HG02938 (cell line): ENCODE measurements around the gene METTL26.

ENCODE experiments used
- ATAC-seq: cut with Tn5 transposase; IDR thresholded peaks from one replicate; pipeline ENCODE4 v1.9.1; 2021; ENCODE audit warnings: mild to moderate bottlenecking, moderate library complexity; ENCODE audit not compliant: unreplicated experiment

The METTL26 gene

GRCh38 chr16:627454-628239, 8.5 kb downstream of the METTL26 start:
- no peak for ATAC-seq

DNA sequence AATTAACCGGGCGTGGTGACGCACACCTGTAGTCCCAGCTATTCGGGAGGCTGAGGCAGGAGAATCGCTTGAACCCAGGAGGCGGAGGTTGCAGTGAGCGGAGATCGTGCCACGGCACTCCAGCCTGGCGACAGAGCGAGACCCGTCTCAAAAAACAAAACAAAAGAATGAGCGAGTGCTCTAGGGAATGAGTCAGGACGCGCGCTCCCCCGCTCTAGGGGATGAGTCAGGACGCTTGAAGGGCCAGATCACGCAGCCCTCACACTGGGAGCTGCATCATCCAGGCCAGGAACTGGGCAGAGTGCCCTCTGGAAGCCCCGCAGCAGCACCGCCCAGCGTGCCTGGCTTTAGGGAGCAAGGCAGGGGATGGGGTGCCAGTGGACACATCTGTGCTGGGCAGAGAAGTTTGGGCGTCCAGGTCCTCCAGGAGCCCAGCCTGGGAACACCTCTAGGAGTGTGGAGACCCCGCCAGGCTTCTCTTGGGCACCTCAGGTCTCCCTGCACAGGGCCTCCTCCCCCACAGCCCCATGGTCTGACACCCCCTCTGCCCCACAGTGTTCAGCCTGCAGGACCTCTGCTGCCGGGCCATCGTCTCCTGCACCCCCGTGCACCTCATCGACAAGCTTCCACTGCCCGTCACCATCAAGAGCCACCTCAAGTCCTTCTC, 9.2 kb downstream of the METTL26 start:
- no peak for ATAC-seq

- ATAC-seq = no peak
Observed at GRCh38 chr16:625977-626765, 9.9 kb downstream of the METTL26 start.

GRCh38 chr16:625117-625976, 10.8 kb downstream of the METTL26 start:
- no peak for ATAC-seq

- no peak for ATAC-seq
Observed at GRCh38 chr16:624526-625070, 11.5 kb downstream of the METTL26 start.

DNA sequence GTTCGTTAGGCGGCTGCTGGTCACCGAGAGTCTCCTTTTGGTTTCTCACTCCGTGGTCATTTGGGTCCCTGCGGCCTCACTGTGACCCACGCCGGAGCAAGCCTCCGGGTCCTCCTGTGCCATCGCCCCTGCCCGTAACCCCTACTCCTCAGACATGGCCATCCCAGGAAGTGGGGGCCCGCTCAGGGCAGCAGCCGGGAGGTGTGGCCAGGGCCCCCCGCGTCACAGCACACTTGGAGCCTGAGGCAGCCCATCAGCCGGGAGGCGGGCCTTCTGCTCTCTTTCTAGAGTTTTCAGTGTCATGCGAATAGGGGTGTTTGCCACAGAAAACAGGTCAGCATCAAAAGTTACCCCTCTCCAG, 13.2 kb downstream of the METTL26 start:
- ATAC-seq = no peak

- ATAC-seq = no peak
Observed at GRCh38 chr16:621526-622105, 14.5 kb downstream of the METTL26 start.

DNA sequence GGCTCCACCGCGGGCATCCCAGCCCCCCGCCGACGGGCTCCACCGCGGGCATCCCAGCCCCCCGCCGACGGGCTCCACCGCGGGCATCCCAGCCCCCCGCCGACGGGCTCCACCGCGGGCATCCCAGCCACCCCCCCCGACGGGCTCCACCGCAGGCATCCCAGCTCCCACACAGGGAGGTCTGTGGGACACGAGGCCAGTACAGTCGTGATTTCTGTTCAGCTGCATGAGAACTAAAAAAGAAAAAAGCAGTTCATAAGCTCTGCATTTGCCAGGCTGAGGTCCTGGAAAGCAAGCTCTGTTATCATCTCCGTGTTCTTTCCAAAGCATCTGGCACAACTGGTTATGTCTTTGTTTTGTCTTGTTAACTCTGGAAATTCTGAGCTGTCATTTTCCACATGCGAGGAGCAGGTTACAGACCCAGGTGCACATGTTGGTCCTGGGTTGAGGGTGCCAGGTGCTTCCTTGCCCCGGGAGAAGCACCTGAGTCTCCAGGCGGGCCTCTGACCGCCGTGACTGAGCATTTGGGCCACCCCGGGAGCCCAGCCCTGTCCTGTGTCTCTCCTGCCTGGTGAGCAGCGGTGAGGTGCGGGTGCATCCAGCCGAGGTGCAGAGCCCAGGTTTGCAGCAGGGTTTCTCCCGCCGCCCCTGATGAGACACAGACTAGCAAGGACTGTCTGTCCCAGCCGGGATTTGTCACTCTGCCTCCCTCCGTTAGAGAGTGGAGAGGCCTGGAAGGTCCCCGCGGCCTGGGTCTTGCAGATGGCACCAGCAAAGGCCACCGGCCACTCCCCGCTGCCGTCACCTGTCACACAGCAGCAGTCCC, 15.2 kb downstream of the METTL26 start:
- ATAC-seq = no peak

DNA sequence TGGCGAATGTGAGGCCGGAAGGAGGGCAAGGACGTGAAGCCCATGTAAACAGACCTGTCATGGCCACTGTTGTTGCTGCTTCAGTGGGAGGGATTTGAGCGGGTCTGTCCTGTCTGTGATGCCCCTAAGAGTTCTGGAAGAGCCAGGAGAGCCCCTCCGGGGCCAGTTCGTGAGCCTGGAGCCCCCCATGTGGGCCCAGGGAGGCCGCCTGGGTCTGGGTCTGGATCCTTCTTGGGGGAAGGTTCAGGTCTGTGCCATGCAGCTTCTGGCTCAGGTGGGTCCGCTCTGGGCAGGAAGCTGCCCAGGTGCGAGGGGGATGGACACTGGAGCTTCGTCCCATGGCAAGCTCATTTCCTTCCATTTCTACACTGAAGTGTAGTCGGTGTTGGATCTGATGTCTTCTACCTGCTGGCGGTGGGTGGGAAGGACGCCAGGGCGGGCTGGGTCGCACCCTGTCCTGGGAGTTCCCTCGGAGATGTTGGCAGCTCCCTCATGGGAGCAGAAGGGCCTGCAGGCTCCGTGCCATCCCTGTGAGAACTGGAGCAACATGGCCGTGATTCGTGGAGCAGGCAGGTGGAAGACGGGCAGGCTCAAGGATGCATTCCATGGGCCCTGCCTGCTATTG, 16.5 kb downstream of the METTL26 start:
- no peak for ATAC-seq

DNA sequence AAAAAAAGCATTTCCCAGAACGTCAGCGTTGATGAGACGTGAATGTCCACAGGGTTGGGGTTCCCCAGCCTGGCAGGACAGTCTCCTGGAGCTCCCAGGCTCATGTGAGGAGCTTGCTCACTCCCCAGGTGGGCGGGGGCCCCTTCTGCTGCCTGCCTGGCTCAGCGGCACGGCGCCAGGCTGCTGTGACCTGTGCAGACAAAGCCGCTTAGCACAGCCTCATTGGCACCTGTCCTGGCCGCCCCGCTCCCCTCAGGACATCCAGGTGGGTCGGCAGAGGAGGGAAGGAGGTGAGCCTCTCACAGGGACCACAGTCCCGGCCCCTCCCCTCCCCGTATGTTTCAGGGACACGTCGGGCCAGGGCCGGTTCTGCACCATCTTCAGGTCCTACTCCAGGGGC, 18.2 kb downstream of the METTL26 start:
- ATAC-seq = no peak

GRCh38 chr16:616733-617586, 19.1 kb downstream of the METTL26 start:
- ATAC-seq = no peak

DNA sequence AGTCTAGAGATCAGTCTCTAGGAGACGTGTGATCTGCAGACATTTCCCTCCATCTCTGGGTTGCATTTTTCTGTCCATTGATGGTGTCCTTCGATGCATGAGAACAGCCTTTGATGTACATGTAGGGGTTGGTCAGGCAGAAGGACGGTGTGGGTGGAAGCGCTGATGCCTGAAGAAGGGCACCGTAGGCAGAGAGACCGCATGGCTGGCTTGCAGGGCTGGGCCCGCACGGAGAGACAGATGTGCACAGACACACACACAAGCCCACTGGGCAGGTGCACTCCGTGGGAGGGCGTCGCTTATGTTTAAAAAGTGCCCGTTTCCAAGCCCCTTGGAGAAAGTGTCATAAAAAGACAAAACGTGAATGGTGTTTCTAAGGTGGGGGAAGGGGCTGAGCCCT, 21.0 kb downstream of the METTL26 start:
- no peak for ATAC-seq

GRCh38 chr16:610513-611381, 25.4 kb downstream of the METTL26 start:
- ATAC-seq = no peak

- no peak for ATAC-seq
Observed at GRCh38 chr16:609984-610383, 26.1 kb downstream of the METTL26 start.

DNA sequence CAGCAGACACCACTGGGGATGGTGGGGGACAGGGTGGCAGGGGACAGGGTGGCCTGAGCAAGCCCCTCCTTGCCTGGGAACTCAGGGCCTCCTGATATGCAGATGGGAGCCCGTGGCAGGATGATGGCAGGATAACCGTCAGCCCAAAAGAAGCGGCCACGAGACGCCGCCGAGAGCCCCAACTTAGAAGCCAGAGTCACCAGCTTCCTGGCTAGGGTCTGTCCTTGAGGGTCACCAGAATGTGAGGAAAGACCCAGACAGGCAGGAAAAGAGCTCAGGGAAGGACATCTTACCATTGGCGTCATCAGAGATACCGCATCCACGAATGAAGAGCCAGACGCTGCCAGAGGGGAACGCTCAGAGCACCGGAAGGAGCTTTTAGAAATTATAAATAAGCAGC, 26.8 kb downstream of the METTL26 start:
- no peak for ATAC-seq

- no peak for ATAC-seq
Observed at GRCh38 chr16:608019-608418, 28.1 kb downstream of the METTL26 start.

GRCh38 chr16:606656-607307, 29.3 kb downstream of the METTL26 start:
- no peak for ATAC-seq
